ENCODE data around the gene PSORS1C2.

- TF ChIP-seq RFX5 (IDR thresholded peaks at IDR 0.05; ENCODE audit: low read length) (no peak), CTCF (IDR thresholded peaks at IDR 0.05) (no peak), FOXJ3 (CRISPR knock-in tag; IDR thresholded peaks at IDR 0.05) (no peak), POLR2AphosphoS5 (IDR thresholded peaks at IDR 0.05; ENCODE audit: low read depth, low read length) (no peak), CHD2 (IDR thresholded peaks at IDR 0.05; ENCODE audit: low read length, partially characterized antibody) (no peak), JUND (IDR thresholded peaks at IDR 0.05) (no peak)
- TF ChIP-seq, protein P1, sequence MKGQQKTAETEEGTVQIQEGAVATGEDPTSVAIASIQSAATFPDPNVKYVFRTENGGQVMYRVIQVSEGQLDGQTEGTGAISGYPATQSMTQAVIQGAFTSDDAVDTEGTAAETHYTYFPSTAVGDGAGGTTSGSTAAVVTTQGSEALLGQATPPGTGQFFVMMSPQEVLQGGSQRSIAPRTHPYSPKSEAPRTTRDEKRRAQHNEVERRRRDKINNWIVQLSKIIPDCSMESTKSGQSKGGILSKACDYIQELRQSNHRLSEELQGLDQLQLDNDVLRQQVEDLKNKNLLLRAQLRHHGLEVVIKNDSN (IDR thresholded peaks at IDR 0.05; ENCODE audit: borderline replicate concordance, low read depth), result no peak
- TF ChIP-seq, protein P2, sequence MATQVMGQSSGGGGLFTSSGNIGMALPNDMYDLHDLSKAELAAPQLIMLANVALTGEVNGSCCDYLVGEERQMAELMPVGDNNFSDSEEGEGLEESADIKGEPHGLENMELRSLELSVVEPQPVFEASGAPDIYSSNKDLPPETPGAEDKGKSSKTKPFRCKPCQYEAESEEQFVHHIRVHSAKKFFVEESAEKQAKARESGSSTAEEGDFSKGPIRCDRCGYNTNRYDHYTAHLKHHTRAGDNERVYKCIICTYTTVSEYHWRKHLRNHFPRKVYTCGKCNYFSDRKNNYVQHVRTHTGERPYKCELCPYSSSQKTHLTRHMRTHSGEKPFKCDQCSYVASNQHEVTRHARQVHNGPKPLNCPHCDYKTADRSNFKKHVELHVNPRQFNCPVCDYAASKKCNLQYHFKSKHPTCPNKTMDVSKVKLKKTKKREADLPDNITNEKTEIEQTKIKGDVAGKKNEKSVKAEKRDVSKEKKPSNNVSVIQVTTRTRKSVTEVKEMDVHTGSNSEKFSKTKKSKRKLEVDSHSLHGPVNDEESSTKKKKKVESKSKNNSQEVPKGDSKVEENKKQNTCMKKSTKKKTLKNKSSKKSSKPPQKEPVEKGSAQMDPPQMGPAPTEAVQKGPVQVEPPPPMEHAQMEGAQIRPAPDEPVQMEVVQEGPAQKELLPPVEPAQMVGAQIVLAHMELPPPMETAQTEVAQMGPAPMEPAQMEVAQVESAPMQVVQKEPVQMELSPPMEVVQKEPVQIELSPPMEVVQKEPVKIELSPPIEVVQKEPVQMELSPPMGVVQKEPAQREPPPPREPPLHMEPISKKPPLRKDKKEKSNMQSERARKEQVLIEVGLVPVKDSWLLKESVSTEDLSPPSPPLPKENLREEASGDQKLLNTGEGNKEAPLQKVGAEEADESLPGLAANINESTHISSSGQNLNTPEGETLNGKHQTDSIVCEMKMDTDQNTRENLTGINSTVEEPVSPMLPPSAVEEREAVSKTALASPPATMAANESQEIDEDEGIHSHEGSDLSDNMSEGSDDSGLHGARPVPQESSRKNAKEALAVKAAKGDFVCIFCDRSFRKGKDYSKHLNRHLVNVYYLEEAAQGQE (IDR thresholded peaks at IDR 0.05; ENCODE audit: low read depth, low read length), result no peak
Observed at GRCh38 chr6:31175971-31176370, 37.1 kb upstream of the PSORS1C2 start.
